Amniotic stem cell (primary cell): ENCODE data around the gene ABCC2.
"Not testable (repeated sequence)": the region's sequence is repeated elsewhere in the genome, so short reads cannot be mapped to it uniquely, and the experiment has no call there.

Experiments
- DNase-seq: peaks from one replicate; lab custom pipeline; 2025; lab: John Stamatoyannopoulos, UW

Gene ABCC2

DNA sequence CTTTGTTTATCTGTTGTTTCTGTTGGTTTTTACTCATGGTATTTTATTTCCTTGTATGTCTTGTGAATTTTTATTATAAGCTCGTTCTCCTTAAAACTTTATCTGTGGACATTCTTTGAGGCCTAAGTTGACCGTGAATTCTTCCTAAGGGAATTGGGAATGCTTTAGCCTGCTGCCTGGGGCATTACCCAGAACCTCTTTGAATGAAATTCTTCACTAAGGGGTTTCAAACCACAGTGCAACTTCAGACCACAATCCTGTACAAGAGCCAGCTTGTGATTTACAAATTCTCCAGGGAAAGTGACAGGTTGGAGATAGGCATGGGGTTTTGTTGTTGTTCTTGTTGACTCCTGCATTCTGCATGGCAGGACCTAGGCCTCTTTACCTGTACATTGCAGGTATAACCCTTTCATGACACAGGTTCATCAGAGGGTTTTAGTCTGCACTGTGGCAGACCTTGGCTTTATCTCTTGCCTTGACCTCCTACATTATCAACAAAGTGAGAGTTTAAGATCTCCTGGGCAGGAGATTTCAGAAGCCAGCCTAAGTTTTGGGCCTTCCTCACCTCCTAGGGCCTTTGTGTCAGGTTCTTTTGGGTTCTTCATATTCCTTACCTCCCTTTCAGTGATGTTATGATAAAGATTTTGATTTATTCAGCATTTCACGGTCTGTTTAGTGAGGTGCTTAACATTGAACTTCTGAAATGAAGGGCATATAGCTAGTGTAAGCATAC lies 70.2 kb downstream of the ABCC2 start:
- DNase-seq = no peak

DNA sequence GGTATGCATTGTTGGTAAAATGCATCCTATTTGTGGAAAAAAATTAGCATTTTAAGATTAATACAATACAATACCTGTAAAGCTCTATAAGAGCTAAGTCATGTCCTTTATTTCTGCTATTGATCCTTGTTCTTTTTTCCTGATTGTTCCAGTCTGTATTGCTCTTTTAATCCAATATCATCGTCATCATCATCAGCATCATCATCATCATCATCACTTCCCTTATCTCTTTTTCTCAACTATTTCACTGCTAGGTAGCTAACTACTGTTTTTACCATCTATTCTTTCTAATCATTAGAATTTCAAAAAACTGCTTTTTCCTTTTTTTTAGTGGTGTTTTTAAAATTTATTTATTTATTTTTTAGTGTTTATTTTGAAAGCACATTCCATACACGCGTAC lies 71.2 kb downstream of the ABCC2 start:
- DNase-seq = no peak

DNA sequence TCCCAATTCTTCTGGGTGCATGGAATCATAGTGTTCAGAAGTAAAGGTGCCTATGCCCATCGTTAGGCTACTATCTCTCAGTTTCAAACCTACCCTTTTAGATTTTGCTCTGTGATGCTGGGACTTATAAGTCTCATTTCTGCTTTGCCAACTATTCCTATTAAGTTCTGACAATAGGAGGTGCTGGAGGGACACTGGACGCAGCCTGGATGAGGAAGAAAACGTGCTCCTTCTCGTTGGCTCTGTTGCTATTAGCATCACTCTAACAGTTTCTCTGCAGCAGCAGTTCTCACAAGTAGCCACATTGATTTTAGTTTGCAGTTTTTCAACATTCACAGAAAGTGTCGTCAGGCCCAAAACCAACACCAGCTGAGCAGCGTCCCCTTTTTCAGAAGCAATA lies 72.4 kb downstream of the ABCC2 start:
- DNase-seq = no peak

DNA sequence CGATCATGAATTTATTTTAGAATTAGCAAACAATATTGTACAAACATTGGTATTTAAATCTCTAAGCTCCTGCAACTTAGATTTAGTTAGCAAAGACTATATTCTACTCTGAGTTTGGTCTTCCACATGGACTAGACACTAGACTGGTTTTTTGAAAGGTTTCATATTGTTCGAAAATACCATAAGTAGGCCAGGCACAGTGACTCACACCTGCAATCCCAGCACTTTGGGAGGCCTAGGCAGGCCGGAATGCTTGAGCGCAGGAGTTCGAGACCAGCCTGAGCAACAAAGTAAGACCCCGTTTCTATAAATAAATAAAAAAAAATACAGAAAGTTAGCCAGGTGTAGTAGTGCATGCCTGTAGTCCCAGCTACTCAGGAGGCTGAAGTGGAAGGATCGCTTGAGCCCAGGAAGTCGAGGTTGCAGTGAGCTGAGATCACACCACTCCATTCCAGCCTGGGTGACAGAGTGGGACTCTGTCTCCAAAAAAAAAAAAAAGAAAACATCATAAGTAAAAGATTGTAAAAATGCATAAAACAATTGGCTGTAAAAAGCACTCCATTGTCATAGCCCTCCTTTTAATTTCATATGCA lies 73.1 kb downstream of the ABCC2 start:
- no peak for DNase-seq

DNA sequence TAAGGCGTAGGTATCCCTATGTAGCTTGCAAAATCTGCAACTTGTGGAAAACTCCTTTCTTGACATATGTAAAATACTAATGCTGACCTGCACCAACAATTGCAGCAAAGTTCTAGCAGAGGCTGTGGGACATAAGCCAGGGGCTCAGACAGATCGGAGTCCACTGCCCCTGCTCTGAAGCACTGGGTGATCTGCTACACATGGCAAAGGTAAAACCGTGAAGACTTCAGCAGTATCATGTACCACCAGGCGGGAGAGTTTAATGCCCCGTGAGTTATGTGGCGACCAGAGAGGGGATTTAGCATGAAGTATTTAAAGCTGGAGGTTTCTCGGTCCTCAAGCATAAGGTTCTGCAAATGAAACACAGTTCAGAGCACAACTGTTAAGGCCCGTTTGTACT lies 76.4 kb downstream of the ABCC2 start:
- DNase-seq = no peak

DNA sequence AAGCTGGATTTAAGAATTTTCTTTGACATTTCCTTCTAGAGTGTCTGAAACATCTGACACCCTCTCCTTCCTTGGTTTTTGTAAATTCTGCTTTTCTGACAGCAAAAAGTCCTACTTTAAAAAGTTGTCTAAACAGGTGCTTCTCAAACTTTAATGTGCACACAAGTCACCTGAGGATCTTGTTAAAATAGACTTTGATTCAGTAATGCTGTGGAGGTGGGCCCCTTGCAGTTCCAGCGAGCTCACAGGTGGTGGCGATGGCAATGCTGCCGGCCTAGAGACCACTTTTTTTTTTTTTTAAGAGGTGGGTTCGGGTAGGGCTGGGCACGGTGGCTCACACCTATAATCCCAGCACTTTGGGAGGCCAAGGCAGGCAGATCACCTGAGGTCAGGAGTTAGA lies 77.1 kb downstream of the ABCC2 start:
- DNase-seq = no peak

DNA sequence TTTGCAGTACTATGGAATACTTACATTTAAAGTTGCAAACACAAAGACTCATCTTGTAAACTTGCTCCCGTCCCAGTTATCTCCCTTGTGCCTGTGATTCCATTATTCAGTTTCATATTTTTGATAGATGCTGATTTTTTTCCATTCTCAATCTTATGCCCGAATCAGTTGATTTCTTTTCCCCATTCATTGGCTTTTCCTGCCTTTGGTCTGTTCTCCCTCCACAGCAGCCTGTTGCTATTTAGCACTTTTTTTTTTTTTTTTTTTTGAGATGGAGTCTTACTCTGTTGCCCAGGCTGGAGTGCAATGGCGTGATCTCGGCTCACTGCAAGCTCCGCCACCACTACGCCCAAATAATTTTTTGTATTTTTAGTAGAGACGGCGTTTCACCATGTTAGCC lies 78.0 kb downstream of the ABCC2 start:
- no peak for DNase-seq

DNA sequence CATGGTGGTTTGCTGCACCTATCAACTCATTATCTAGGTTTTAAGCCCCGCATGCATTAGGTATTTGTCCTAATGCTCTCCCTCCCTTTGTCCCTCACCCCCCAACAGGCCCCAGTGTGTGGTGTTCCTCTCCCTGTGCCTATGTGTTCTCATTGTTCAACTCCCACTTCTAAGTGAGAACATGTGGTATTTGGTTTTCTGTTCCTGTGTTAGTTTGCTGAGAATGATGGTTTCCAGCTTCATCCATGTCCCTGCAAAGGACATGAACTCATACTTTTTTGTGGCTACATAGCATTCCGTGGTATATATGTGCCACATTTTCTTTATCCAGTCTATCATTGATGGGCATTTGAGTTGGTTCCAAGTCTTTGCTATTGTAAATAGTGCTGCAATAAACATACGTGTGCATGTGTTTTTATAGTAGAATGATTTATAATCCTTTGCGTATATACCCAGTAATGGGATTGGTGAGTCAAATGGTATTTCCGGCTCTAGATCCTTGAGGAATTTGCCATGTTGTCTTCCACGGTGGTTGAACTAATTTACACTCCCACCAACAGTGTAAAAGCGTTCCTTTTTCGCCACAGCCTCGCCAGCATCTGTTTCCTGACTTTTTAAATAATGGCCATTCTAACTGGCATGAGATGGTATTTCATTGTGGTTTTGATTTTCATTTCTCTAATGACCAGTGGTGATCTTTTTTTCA lies 81.2 kb downstream of the ABCC2 start:
- not testable (repeated sequence) for DNase-seq

DNA sequence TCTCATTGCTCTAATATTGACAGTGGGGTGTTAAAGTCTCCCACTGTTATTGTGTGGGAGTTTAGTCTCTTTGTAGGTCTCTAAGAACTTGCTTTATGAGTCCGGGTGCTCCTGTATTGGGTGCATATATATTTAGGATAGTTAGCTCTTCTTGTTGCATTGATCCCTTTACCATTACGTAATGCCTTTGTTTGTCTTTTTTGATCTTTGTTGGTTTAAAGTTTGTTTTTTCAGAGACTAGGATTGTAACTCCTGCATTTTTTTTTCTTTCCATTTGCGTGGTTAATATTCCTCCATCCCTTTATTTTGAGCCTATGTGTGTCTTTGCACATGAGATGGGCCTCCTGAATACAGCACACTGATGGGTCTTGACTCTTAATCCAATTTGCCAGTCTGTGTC lies 84.8 kb downstream of the ABCC2 start:
- DNase-seq = not testable (repeated sequence)

DNA sequence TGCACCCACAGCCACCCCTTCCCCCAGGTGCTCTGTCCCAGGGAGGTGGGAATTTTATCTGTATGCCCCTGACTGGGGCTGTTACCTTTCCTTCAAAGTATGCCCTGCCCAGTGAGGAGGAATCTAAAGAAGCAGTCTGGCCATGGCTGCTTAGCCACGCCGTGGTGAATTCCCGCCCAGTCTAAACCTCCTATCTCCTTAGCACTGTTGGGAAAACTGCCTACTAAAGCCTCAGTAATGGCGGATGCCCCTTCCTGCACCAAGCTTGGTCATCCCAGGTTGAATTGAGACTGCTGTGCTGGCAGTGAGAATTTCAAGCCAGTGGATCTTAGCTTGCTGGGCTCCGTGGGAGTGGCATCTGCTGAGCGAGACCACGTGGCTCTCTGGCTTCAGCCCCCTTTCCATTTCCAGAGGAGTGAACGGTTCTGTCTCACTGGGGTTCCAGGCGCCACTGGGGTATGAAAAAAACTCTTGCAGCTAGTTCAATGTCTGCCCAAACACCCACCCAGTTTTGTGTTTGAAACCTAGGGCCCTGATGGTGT lies 87.2 kb downstream of the ABCC2 start:
- DNase-seq = no peak

DNA sequence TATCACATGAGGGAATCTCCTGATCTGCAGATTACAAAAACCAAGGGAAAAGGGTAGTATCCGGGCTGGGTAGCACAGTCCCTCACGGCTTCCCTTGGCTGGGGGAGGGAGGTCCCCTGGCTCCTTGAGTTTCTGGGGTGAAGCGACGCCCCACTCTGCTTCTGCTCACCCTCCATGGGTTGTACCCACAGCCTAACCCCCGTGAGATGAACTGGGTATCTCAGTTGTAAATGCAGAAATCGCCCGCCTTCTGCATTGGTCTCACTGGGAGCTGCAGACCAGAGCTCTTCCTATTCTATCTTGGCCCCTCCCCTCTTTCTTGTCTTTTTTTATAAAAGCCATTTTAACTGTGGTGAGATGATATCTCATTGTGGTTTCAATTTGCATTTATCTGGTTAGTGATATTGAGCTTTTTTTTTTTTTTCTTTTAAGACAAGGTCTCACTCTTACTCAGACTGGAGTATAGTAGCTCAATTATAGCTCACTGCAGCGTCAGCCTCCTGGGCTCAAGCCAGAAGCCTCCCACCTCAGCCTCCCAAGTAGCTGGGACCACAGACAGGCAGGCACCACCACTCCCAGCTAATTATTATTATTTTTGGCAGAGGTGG lies 87.8 kb downstream of the ABCC2 start:
- DNase-seq = no peak

DNA sequence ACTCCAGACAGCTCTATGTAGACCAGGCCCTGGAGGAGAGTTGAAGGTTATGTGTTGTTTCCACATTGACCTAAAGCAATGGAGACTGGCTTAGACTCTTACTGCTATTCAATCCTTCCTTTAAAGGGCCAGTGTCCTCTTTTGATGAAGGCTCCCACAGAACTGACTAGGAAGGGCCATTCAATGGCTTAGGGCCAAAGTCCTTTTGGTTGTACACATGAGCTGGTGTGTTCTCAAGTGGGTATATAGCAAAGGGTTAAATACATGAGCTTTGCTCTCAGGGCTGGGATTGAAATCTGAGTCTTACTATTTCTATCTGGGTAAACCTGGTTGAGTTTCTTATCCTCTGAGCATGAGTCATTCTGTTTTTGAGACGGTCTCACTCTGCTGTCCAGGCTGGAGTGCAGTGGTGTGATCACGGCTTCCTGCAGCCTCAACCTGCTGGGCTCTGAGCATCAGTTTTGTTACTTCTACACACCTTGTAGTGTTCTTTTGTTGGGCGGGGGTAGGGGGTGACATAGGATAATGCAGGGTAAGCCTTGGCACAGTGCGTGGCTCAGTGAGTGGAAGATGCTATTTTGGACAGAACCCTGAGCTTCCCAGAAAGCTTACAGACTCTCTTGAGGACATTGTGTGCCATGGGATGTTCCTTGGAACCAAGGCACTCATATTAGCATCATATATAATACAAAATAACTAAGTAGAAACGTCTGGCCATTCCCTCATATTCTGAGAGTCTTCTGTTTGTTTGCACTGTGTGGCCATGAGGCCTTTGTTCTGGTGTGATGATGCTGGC lies 90.1 kb downstream of the ABCC2 start:
- no peak for DNase-seq

DNA sequence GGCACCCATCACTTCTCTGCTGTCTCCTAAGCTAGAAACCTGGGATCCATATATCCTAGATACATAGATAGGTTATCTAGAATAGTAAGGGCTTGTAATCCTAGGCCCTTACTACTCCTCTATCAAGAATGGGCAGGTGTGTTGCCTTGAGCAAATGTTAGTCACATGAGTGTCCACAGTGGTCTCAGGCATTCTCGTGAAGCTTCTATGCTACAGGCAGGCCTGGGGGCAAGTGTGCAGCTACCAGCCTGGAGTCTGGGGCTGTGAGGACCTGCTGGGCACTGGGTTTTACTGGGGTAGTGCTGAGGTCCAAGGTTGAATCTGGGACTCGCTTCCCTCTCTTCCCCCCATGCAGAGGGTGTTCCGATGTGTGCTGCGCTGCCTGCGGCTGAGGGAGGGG lies 91.4 kb downstream of the ABCC2 start:
- DNase-seq = no peak

DNA sequence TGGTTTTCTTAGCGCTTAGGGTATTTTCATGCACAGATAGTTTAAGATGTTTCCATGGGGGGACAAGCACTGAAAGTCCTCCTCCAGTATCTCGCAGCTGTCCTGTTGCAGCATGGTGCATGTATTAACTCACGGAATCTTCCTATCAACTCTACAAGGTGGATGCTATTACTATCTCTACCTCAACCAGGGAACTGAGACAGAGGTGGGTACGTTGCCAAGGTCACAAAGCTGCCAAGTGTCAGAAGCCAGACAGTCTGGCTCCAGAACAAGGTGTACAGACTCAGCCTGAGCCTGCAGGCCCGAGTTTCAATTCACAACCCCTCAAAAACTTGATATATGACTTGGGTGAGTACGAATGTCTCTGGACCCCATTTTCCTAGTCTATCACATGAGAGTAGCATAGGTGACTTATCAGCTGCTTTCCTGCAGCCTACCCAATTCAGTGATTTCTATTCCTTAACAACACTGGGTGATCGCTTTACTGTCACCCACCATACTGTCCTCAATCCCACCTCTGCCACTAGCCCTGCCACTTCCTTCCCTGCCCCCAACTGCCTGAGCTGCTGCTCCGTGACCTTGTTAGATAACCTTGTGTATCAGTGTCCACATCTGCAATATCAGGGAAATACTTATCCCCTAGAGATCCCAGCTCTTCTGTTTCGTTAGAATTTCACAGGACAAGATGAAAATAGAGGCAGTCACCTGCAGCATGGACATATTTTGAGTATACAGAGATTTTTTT lies 92.1 kb downstream of the ABCC2 start:
- DNase-seq = no peak

DNA sequence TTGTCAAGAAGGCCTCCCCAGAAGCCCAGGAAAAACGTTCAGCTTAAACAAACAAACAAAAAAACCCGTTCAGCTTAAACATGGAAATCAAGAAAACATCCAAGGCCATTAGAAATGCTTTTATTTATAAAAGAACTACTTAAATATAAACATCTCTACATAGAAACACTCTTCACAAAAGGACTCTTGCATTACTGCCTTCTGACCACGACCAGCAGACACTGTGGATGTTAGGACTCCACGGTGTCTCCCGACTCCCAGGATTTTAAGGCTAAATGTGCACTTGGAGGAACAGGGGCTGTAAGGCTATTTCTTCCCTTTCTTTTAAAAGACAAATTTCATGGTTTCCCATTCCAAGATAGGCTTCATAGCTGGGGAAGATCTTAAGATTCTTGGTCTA lies 93.0 kb downstream of the ABCC2 start:
- DNase-seq = no peak

DNA sequence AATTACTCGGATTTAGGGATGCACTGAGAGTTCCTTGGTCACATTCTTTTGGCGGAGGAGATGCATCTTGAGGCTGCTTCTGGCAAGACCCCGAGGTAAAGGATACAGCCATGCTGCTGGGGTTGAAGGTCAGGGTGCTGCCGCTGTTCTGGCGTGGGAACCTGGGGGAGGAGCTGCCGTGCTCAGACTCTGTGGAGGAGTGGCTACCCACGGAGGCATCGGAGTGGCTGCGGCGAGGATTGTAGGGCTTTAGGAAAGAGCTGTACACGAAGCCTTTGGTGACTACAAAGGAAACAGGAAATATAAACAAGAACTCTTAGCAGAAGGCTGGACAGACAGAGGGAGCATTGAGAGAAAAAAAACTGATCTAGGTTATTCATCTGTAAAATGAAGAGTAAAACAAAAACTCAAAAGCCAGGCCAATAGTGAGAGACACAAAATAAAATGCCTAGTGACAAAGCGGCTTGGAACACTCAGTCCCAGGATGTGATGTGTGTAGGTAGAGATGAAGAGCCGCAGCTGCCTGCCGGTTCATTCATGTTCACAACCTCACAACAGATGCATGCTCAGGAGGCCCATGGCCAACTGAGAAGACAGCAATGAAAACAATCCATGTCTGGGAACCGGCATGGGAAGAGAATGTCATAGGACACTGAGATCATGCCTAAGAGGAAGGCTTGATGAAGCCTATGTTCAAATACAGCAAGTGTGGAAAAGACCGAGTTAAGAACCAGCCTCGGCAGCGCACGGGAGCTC lies 97.8 kb downstream of the ABCC2 start:
- DNase-seq = no peak

DNA sequence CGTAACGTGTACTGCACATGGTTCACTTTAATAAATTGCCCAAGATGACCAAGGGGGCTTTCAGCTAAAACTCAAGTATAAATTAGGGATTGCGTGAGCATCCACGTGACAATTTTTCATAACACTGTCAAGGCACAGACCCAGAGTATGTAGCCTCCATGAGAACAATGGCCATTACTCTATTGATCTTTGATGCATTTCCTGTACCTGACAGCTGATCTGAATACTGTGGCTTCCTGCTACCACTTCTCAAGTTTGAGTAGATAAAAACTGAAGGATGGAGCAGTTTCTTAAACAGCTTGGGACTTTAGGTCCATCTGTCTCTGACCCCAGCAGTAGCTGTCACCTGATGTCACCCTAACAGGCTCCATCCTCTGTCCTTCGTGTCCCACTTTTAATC lies 98.9 kb downstream of the ABCC2 start:
- DNase-seq = no peak

DNA sequence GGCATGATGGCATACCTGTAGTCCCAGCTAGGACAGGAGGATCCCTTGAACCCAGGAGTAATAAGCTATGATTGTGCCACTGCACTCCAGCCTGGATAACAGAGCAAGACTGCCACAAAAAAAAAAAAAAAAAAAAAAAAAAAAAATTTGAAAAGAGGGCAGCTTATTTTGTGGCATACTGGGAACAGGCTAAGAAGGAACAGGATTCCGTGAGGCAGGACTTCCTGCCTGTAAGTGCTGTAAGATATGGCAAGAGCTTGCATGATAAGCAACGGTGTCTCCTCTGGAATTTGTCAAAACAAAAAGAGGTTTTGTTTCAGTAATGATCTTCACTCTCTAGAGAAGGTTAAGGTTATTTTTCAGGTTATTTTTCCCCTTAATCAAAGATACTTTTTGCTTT lies 101.1 kb downstream of the ABCC2 start:
- DNase-seq = no peak

DNA sequence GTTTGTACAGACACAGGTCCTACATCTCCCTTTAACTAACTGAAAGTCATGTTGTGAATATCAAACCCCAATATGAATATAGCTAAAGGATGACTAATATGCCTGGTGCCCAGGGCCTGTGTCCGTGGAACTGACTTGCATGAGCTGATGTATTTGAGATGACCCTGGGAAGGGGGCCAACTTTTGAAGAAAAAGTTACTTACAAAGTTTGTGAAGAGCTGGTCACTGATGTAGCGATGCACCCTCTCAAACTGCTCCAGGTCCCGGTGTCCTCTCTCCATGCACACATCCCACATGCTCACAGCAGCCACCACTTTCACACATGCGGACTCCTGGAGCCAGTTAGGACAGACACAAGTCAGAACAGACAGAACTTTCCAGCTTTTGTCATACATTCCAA lies 106.2 kb downstream of the ABCC2 start:
- no peak for DNase-seq

DNA sequence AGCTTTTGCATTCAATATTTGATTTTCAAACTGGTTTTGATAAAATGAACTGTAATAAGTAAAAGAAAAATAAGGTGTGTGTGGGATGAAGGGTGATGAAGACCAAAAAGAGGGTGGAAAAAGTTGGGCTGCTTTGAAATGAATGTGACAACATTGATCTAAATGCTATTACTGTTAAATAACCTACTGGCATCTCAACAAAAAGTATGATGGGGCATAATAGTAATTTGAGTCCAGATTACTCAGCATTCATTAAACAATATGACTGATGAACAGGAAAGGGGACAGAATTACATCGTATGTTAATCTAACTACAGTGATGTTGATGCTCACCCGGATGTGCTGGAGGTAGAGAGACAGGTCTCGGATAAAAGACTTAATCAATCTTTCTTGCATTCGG lies 112.2 kb downstream of the ABCC2 start:
- DNase-seq = no peak
